PC-9 (cell line): Measurements from ENCODE around the gene EML6. TPM values are rescaled to one million over a fixed set of nuclear protein-coding genes. Genes with fewer than 3 reads are reported as not detected.

Experiments
- BruUV-seq: library from RNA; stranded (reverse); fragments of 400-500 nt; replicated peaks from 2 replicates; lab custom pipeline; 2021; lab: Mats Ljungman, UMichigan
- CTCF ChIA-PET: fragments of 300-600 bp; sonication (Branson Sonifier 250); formaldehyde crosslinking; loops from one replicate; lab custom pipeline; 2022; ENCODE audit warnings: antibody characterized with exemption; lab: Charles Lee
- POLR2A ChIA-PET: fragments of 300-600 bp; sonication (Branson Sonifier 250); formaldehyde crosslinking; loops from one replicate; lab custom pipeline; 2022; ENCODE audit warnings: antibody characterized with exemption; ENCODE audit not compliant: unreplicated experiment; lab: Charles Lee
- DNase-seq, 2 experiments: peaks; one replicate each; pipeline versions ENCODE4 v3.0.0 to v3.0.0-alpha.2; 2015 to 2022; ENCODE audit warnings: mixed read lengths in 1 of 2
- H2AFZ ChIP-seq: fragments of 200-600 bp; sonication (generic); 2 replicates; pipeline ENCODE4 v1.8.1; 2017; ENCODE audit warnings: antibody characterized with exemption
- H3F3A ChIP-seq: fragments of 200-600 bp; sonication (generic); 2 replicates; pipeline ENCODE4 v1.8.1; 2017; ENCODE audit warnings: antibody characterized with exemption, mild to moderate bottlenecking, low read depth; ENCODE audit not compliant: insufficient read depth
- H3K27ac ChIP-seq: fragments of 200-600 bp; sonication (generic); 2 replicates; pipeline ENCODE4 v1.6.1; 2016; ENCODE audit warnings: mixed run types
- H3K27me3 ChIP-seq: fragments of 200-600 bp; sonication (generic); 2 replicates; pipeline ENCODE4 v1.6.1; 2016; ENCODE audit warnings: low read depth, mixed run types; ENCODE audit not compliant: insufficient read depth
- H3K36me3 ChIP-seq: fragments of 200-600 bp; sonication (generic); 2 replicates; pipeline ENCODE4 v1.6.1; 2016; ENCODE audit warnings: low read depth, mixed run types
- H3K4me1 ChIP-seq: fragments of 200-600 bp; sonication (generic); replicated peaks from 2 replicates; pipeline ENCODE4 v1.6.1; 2016; ENCODE audit warnings: mixed run types; ENCODE audit not compliant: insufficient read depth
- H3K4me2 ChIP-seq: fragments of 200-600 bp; sonication (generic); 2 replicates; pipeline ENCODE4 v1.6.1; 2017; ENCODE audit warnings: mixed run types
- H3K4me3 ChIP-seq: fragments of 200-600 bp; sonication (generic); 2 replicates; pipeline ENCODE4 v1.6.1; 2016; ENCODE audit warnings: mixed run types
- H3K79me2 ChIP-seq: fragments of 200-600 bp; sonication (generic); 2 replicates; pipeline ENCODE4 v1.6.1; 2017; ENCODE audit warnings: low read depth, mixed run types
- H3K9me2 ChIP-seq: fragments of 200-600 bp; sonication (generic); 2 replicates; pipeline ENCODE4 v1.8.1; 2017; ENCODE audit warnings: mild to moderate bottlenecking; ENCODE audit not compliant: insufficient read depth
- H3K9me3 ChIP-seq: fragments of 200-600 bp; sonication (generic); 2 replicates; pipeline ENCODE4 v1.8.1; 2016; ENCODE audit warnings: low read depth; ENCODE audit not compliant: insufficient read depth
- H4K20me1 ChIP-seq: fragments of 200-600 bp; sonication (generic); 2 replicates; pipeline ENCODE4 v1.8.1; 2017; ENCODE audit not compliant: insufficient read depth
- CTCF ChIP-seq: fragments of 200-600 bp; sonication (generic); conservative IDR thresholded peaks from 2 replicates; pipeline ENCODE4 v1.6.1; 2017; ENCODE audit warnings: mixed run types, antibody characterized with exemption, mild to moderate bottlenecking, moderate library complexity
- EZH2 ChIP-seq: fragments of 200-600 bp; sonication (generic); IDR thresholded peaks from 2 replicates; pipeline ENCODE4 v1.8.0; 2017; ENCODE audit warnings: antibody characterized with exemption, low read depth
- intact Hi-C: fragments of 100-400 bp; cut with micrococcal nuclease; formaldehyde crosslinking; loops from one replicate; pipeline ENCODE4 v1.10.0; 2022; ENCODE audit not compliant: unreplicated experiment
- total RNA-seq: library from RNA; stranded (reverse); gene quantifications from 2 replicates; pipeline ENCODE4 v1.2.3, GENCODE V29; 2021

The EML6 gene
- total RNA-seq, 1 experiment from 2014 or later, result 3.7 TPM

GRCh38 chr2:54906716-54907115 is 183.3 kb downstream of the EML6 start:
- intact Hi-C loops, result loop anchor here (10.0 kb wide), 1 partner anchor 108 kb away; no protein-coding TSS in a partner anchor
- Histone ChIP-seq H3K9me2 (no peaks in the 10 kb centered on the region), H3K36me3 (0 out of 2 replicates have a peak, but pooled peaks cover 4% of the 10 kb centered on the region), H3F3A (peaks cover 20% of the 10 kb centered on the region; the same call in 1 of the 2 replicates), H4K20me1 (no peaks in the 10 kb centered on the region), H3K4me1 (peaks cover 24% of the 10 kb centered on the region), H3K27me3 (no peaks in the 10 kb centered on the region), H2AFZ (no peak overlapping the region), H3K4me3 (no peak overlapping the region), H3K79me2 (no peaks in the 10 kb centered on the region), H3K27ac (no peak overlapping the region), H3K4me2 (no peak overlapping the region), H3K9me3 (peaks cover 3% of the 10 kb centered on the region)
- ChIA-PET CTCF (no interaction called here), POLR2A (no interaction called here)
- TF ChIP-seq EZH2 (no peak), CTCF (no peak)
- DNase-seq, result no peak
- BruUV-seq, result no TSS peak

- no peaks in the 10 kb centered on the region for H3K79me2 ChIP-seq
- no peak overlapping the region for H3K4me2 ChIP-seq
- ChIA-PET POLR2A (no interaction called here), CTCF (no interaction called here)
- H3K27me3 ChIP-seq, result no peaks in the 10 kb centered on the region
- H3K9me3 ChIP-seq, result peaks cover 3% of the 10 kb centered on the region
- TF ChIP-seq CTCF (no peak), EZH2 (no peak)
- no peak for DNase-seq
- BruUV-seq, result no TSS peak
- no peaks in the 10 kb centered on the region for H3K36me3 ChIP-seq
- intact Hi-C loops, result loop anchor here (10.0 kb wide), 1 partner anchor 107 kb away; no protein-coding TSS in a partner anchor
- no peaks in the 10 kb centered on the region for H3K9me2 ChIP-seq
- H3K4me3 ChIP-seq, result no peak overlapping the region
- no peak overlapping the region for H2AFZ ChIP-seq
- H3F3A ChIP-seq, result peaks cover 16% of the 10 kb centered on the region; the same call in 1 of the 2 replicates
- no peaks in the 10 kb centered on the region for H4K20me1 ChIP-seq
- peaks cover 22% of the 10 kb centered on the region for H3K4me1 ChIP-seq
- no peak overlapping the region for H3K27ac ChIP-seq
Measured at GRCh38 chr2:54907663-54908062, 184.2 kb downstream of the EML6 start.

GRCh38 chr2:54908591-54908990 is 185.1 kb downstream of the EML6 start:
- BruUV-seq, result no TSS peak
- H3K36me3 ChIP-seq, result no peaks in the 10 kb centered on the region
- peaks cover 3% of the 10 kb centered on the region for H3K9me3 ChIP-seq
- ChIA-PET POLR2A (interaction anchor here (0.5 kb wide), 1 partner anchor 709 kb away, joined by 3 read pairs; no protein-coding TSS in a partner anchor), CTCF (no interaction called here)
- no peak overlapping the region for H2AFZ ChIP-seq
- DNase-seq, result no peak
- no peak overlapping the region for H3K4me3 ChIP-seq
- H3K27me3 ChIP-seq, result no peaks in the 10 kb centered on the region
- peaks cover 8% of the 10 kb centered on the region; the same call in 1 of the 2 replicates for H3F3A ChIP-seq
- no peak overlapping the region for H3K27ac ChIP-seq
- no peak overlapping the region for H3K4me2 ChIP-seq
- no peaks in the 10 kb centered on the region for H4K20me1 ChIP-seq
- no peaks in the 10 kb centered on the region for H3K79me2 ChIP-seq
- H3K9me2 ChIP-seq, result no peaks in the 10 kb centered on the region
- intact Hi-C loops, result loop anchor here (10.0 kb wide), 1 partner anchor 106 kb away; no protein-coding TSS in a partner anchor
- no peak for TF ChIP-seq CTCF
- no peak for TF ChIP-seq EZH2
- peaks cover 12% of the 10 kb centered on the region for H3K4me1 ChIP-seq
